ENCODE measurements around the gene MIR17HG. TPM values are rescaled to one million over a fixed set of nuclear protein-coding genes. Genes with fewer than 3 reads are reported as not detected.
A peak's percentile ranks its signal among the peaks of the same experiment; 100 is the strongest.

The MIR17HG gene
- 10 to 100 TPM in 1 of 4 donors, 1 to 10 TPM in 2, under 1 TPM in 1; 0.95 to 21.0 (median 4.5) TPM for total RNA-seq

GRCh38 chr13:91347202-91347995 is at the start of gene MIR17HG:
MIR17HG (plus strand) TSS chr13:91347687.
- intact Hi-C loops (cut with DNase I) = no loop called here
- H3K36me3 ChIP-seq = peaks cover 0 to 24% (median 4%) of the 10 kb centered on the region in 3 donors
- no peaks in the 10 kb centered on the region for H3K9me3 ChIP-seq
- TF ChIP-seq CTCF (IDR thresholded peaks at IDR 0.05) (peak in 2 of 6 experiments; percentile 5), POLR2A (IDR thresholded peaks at IDR 0.05) (peak in 3 of 4 donors; percentile 16 to 87 (median 85))
- H3K4me3 ChIP-seq = peak within 1 kb of the TSS; percentile 65 to 98 (median 92)
- peak within 1 kb of the TSS; percentile 81 to 98 (median 97) for H3K27ac ChIP-seq
- 0% methylated on average over 1 to 7 of the region's 103 CpGs for WGBS, 2 donors
- H3K4me1 ChIP-seq = peaks cover 0 to 39% (median 9%) of the 10 kb centered on the region in 3 donors
- DNase-seq = peak; percentile 37
- peaks cover 0 to 38% (median 0%) of the 10 kb centered on the region in 4 donors for H3K27me3 ChIP-seq

- 69 to 77% methylated on average over 1 of the region's 1 CpG for WGBS, 2 donors
- TF ChIP-seq POLR2A (IDR thresholded peaks at IDR 0.05) = no peak
- TF ChIP-seq CTCF (IDR thresholded peaks at IDR 0.05) = no peak
Observed at GRCh38 chr13:91298060-91298459, 49.4 kb upstream of the MIR17HG start.

GRCh38 chr13:91302111-91302510 is 45.4 kb upstream of the MIR17HG start:
- 55 to 85% methylated on average over 1 of the region's 1 CpG for WGBS, 2 donors
- no peaks in the 10 kb centered on the region for H3K36me3 ChIP-seq
- H3K9me3 ChIP-seq = no peaks in the 10 kb centered on the region
- TF ChIP-seq POLR2A (IDR thresholded peaks at IDR 0.05) (no peak), CTCF (IDR thresholded peaks at IDR 0.05) (no peak)
- no peak overlapping the region for H3K27ac ChIP-seq
- peaks cover 0 to 7% (median 0%) of the 10 kb centered on the region in 3 donors for H3K4me1 ChIP-seq
- peaks cover 0 to 9% (median 0%) of the 10 kb centered on the region in 4 donors for H3K27me3 ChIP-seq
- no peak for DNase-seq
- intact Hi-C loops (cut with DNase I) = no loop called here
- H3K4me3 ChIP-seq = no peak overlapping the region

More at GRCh38 chr13:91298060-91298459, 49.4 kb upstream of the MIR17HG start:
- peaks cover 0 to 15% (median 0%) of the 10 kb centered on the region in 4 donors for H3K27me3 ChIP-seq
- H3K9me3 ChIP-seq = no peaks in the 10 kb centered on the region
- no peaks in the 10 kb centered on the region for H3K4me1 ChIP-seq
- H3K36me3 ChIP-seq = no peaks in the 10 kb centered on the region
- intact Hi-C loops (cut with DNase I) = no loop called here
- no peak overlapping the region for H3K27ac ChIP-seq
- H3K4me3 ChIP-seq = no peak overlapping the region
- no peak for DNase-seq

GRCh38 chr13:91303031-91303430 is 44.5 kb upstream of the MIR17HG start:
- peaks cover 0 to 12% (median 0%) of the 10 kb centered on the region in 4 donors for H3K27me3 ChIP-seq
- H3K9me3 ChIP-seq = no peaks in the 10 kb centered on the region
- DNase-seq = no peak
- H3K27ac ChIP-seq = no peak overlapping the region
- intact Hi-C loops (cut with DNase I) = no loop called here
- H3K36me3 ChIP-seq = no peaks in the 10 kb centered on the region
- H3K4me1 ChIP-seq = peaks cover 0 to 7% (median 0%) of the 10 kb centered on the region in 3 donors
- WGBS, 2 donors = 71 to 87% methylated on average over 5 of the region's 5 CpGs
- H3K4me3 ChIP-seq = no peak overlapping the region
- TF ChIP-seq POLR2A (IDR thresholded peaks at IDR 0.05) (no peak), CTCF (IDR thresholded peaks at IDR 0.05) (no peak)

GRCh38 chr13:91304741-91305140 is 42.7 kb upstream of the MIR17HG start:
- Histone ChIP-seq H3K27me3 (peaks cover 0 to 14% (median 0%) of the 10 kb centered on the region in 4 donors), H3K4me3 (no peak overlapping the region), H3K9me3 (no peaks in the 10 kb centered on the region), H3K4me1 (peaks cover 0 to 7% (median 0%) of the 10 kb centered on the region in 3 donors), H3K36me3 (no peaks in the 10 kb centered on the region), H3K27ac (no peak overlapping the region)
- TF ChIP-seq POLR2A (IDR thresholded peaks at IDR 0.05) = no peak
- no peak for TF ChIP-seq CTCF (IDR thresholded peaks at IDR 0.05)
- intact Hi-C loops (cut with DNase I) = no loop called here
- no peak for DNase-seq
- 33 to 42% methylated on average over 2 of the region's 2 CpGs for WGBS, 2 donors

Data from esophagus squamous epithelium (tissue), 5 donors.